ENCODE data around the gene PMM2. TPM values are rescaled to one million over a fixed set of nuclear protein-coding genes. Genes with fewer than 3 reads are reported as not detected.
A peak's percentile ranks its signal among the peaks of the same experiment; 100 is the strongest.

Gene PMM2
- total RNA-seq, 1 donor, result 42.7 TPM

DNA sequence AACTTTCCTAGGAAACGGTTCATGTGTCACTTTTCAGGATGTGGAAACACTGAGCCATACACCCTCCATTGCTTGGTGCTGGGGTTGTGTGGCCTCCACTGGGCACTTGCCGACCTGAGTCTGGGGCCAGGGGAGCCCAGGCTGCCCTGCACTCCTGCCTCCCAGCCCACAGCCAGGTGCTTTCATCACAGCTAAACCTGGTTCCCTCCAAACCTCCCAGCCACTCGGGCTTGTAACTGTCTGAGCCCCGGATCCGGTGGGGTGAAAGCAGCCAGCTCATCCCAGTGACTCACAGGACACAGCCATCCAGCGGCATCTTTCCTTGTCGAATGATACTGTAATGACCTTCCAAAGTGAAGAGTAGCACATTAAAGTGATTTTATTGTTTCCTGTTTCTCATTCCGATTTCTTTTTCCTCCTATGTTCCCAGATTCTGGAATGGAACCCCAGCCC lies 51.3 kb downstream of the PMM2 start:
- no peaks in the 10 kb centered on the region for H3K27me3 ChIP-seq (ENCODE audit: insufficient read depth, low read length)
- peak; percentile 97 for DNase-seq (ENCODE audit: insufficient read length, low spot score, missing footprints)
- peaks cover 67% of the 10 kb centered on the region for H3K36me3 ChIP-seq (ENCODE audit: insufficient read depth, low read length)
- no peaks in the 10 kb centered on the region for H3K9me3 ChIP-seq (ENCODE audit: low read depth, low read length)
- TF ChIP-seq, protein P1, sequence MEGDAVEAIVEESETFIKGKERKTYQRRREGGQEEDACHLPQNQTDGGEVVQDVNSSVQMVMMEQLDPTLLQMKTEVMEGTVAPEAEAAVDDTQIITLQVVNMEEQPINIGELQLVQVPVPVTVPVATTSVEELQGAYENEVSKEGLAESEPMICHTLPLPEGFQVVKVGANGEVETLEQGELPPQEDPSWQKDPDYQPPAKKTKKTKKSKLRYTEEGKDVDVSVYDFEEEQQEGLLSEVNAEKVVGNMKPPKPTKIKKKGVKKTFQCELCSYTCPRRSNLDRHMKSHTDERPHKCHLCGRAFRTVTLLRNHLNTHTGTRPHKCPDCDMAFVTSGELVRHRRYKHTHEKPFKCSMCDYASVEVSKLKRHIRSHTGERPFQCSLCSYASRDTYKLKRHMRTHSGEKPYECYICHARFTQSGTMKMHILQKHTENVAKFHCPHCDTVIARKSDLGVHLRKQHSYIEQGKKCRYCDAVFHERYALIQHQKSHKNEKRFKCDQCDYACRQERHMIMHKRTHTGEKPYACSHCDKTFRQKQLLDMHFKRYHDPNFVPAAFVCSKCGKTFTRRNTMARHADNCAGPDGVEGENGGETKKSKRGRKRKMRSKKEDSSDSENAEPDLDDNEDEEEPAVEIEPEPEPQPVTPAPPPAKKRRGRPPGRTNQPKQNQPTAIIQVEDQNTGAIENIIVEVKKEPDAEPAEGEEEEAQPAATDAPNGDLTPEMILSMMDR (IDR thresholded peaks at IDR 0.05; ENCODE audit: extremely low read depth, low read depth, low read length), result no peak
- H2AFZ ChIP-seq (ENCODE audit: low read length), result no peak overlapping the region
- H3K79me2 ChIP-seq (ENCODE audit: insufficient read depth, low read length), result peaks cover 32% of the 10 kb centered on the region
- peak overlapping the region; percentile 62 for H3K4me2 ChIP-seq (ENCODE audit: insufficient read depth, low read length)
- peak overlapping the region; percentile 88 for H3K27ac ChIP-seq (ENCODE audit: low read depth, low read length)
- peaks cover 37% of the 10 kb centered on the region for H4K20me1 ChIP-seq (ENCODE audit: insufficient read depth, low read length)
- H3K4me3 ChIP-seq (ENCODE audit: insufficient read depth, low read length), result no peak overlapping the region
- peaks cover 26% of the 10 kb centered on the region for H3K4me1 ChIP-seq (ENCODE audit: insufficient read depth, low read length)

DNA sequence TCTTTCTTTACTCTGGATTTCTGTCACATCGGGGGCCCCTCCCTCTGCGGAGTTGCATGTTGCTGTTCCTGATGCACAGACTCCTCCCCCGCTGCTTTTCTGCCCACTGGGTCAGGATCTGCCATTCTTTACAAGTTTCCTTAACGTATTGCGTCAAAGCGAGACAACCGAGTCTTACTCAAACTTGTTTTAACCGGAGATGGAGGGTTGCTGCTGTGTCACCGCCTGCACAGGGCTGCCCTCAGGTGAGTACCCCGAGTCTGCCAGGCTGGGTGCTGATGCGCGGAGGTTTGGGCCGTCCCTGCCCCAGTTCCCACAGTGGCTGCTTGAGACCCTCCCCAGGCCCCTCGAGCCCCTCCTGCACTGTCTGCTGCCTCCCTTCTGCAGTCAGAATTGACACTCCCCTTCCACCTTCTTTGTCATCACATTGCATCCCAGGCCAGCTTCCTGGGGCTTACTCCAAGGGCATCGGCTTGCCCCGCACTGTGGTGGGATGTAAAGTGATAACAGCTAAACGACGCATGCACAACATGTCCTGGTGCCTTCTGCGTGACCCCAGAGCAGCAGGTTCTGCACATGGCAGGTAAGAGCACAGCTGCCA lies 51.9 kb downstream of the PMM2 start:
- Histone ChIP-seq H3K4me2 (ENCODE audit: insufficient read depth, low read length) (peak overlapping the region; percentile 62), H3K9me3 (ENCODE audit: low read depth, low read length) (no peaks in the 10 kb centered on the region), H2AFZ (ENCODE audit: low read length) (no peak overlapping the region), H4K20me1 (ENCODE audit: insufficient read depth, low read length) (peaks cover 37% of the 10 kb centered on the region), H3K79me2 (ENCODE audit: insufficient read depth, low read length) (peaks cover 29% of the 10 kb centered on the region), H3K27ac (ENCODE audit: low read depth, low read length) (peak overlapping the region; percentile 88), H3K36me3 (ENCODE audit: insufficient read depth, low read length) (peaks cover 70% of the 10 kb centered on the region), H3K27me3 (ENCODE audit: insufficient read depth, low read length) (no peaks in the 10 kb centered on the region), H3K4me3 (ENCODE audit: insufficient read depth, low read length) (no peak overlapping the region), H3K4me1 (ENCODE audit: insufficient read depth, low read length) (peaks cover 26% of the 10 kb centered on the region)
- TF ChIP-seq, protein P1 (IDR thresholded peaks at IDR 0.05; ENCODE audit: extremely low read depth, low read depth, low read length), result no peak
- no peak for DNase-seq (ENCODE audit: insufficient read length, low spot score, missing footprints)

DNA sequence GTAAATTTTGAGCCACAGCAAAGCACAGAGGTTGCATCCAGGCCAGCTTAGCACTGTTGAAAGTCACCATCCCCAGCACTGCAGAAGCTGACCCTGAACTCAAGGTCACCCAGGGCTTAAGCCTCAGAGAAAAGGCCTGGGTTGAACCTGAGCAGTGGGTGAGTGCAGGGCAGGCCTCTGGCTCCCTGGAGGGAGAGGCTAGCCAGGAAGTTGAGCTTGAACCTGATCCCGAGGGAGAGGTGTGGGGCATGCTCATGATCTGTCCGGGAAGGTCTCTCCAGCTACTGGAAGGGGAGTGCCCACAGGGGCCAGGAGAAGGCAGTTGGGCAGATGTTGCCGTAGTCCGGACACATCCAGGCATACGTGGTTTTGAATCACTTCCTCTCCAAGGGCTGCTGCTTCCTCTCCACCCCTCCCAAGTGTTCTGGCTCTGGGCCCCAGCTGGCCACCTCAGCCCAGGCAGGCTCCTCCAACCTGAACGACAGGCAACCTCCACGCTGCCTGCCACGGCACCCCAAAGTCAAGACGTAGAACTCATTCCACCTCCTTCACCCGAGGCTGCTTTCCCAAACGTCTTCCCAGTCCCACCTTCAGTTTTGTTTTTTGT lies 52.7 kb downstream of the PMM2 start:
- Histone ChIP-seq H2AFZ (ENCODE audit: low read length) (no peak overlapping the region), H3K36me3 (ENCODE audit: insufficient read depth, low read length) (peaks cover 76% of the 10 kb centered on the region), H3K79me2 (ENCODE audit: insufficient read depth, low read length) (peaks cover 22% of the 10 kb centered on the region), H3K4me2 (ENCODE audit: insufficient read depth, low read length) (peak overlapping the region; percentile 5), H3K4me3 (ENCODE audit: insufficient read depth, low read length) (no peak overlapping the region), H3K4me1 (ENCODE audit: insufficient read depth, low read length) (peaks cover 26% of the 10 kb centered on the region), H3K27ac (ENCODE audit: low read depth, low read length) (peak overlapping the region; percentile 88), H3K9me3 (ENCODE audit: low read depth, low read length) (no peaks in the 10 kb centered on the region), H4K20me1 (ENCODE audit: insufficient read depth, low read length) (peaks cover 34% of the 10 kb centered on the region), H3K27me3 (ENCODE audit: insufficient read depth, low read length) (no peaks in the 10 kb centered on the region)
- TF ChIP-seq, protein P1 (IDR thresholded peaks at IDR 0.05; ENCODE audit: extremely low read depth, low read depth, low read length), result no peak
- peak; percentile 92 for DNase-seq (ENCODE audit: insufficient read length, low spot score, missing footprints)

DNA sequence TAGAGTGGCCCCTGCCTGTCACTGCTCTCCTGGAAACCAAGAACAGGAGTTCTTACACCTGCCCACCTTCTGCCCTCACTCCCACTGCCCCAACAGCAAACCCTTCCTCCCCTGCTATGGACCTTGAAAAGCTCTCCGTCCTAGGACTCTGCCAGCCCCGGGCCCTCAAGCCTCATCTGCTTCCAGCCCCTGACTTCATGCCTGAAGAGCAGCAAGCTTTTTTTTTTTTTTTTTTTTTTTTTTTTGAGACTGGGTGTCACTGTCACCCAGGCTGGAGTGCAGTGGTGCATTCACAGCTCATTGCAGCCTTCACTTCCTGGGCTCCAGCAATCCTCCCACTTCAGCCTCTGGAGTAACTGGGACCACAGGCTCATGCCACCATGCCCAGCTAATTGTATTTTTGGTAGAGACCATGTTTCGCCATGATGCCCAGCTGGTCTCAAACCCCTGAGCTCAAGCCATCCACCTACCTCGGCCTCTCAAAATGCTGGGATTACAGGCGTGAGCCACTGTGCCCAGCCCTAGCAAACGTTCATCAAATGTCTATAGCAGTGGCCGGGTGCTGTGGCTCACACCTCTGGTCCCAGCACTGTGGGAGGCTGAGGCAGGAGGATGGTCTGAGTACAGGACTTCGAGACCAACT lies 54.2 kb downstream of the PMM2 start:
- peaks cover 26% of the 10 kb centered on the region for H3K4me1 ChIP-seq (ENCODE audit: insufficient read depth, low read length)
- peaks cover 75% of the 10 kb centered on the region for H3K36me3 ChIP-seq (ENCODE audit: insufficient read depth, low read length)
- peak overlapping the region; percentile 21 for H3K27ac ChIP-seq (ENCODE audit: low read depth, low read length)
- H3K79me2 ChIP-seq (ENCODE audit: insufficient read depth, low read length), result peaks cover 9% of the 10 kb centered on the region
- TF ChIP-seq, protein P1 (IDR thresholded peaks at IDR 0.05; ENCODE audit: extremely low read depth, low read depth, low read length), result no peak
- no peak overlapping the region for H3K4me2 ChIP-seq (ENCODE audit: insufficient read depth, low read length)
- H3K9me3 ChIP-seq (ENCODE audit: low read depth, low read length), result no peaks in the 10 kb centered on the region
- no peak overlapping the region for H3K4me3 ChIP-seq (ENCODE audit: insufficient read depth, low read length)
- no peak overlapping the region for H2AFZ ChIP-seq (ENCODE audit: low read length)
- no peaks in the 10 kb centered on the region for H3K27me3 ChIP-seq (ENCODE audit: insufficient read depth, low read length)
- peaks cover 34% of the 10 kb centered on the region for H4K20me1 ChIP-seq (ENCODE audit: insufficient read depth, low read length)
- no peak for DNase-seq (ENCODE audit: insufficient read length, low spot score, missing footprints)
